ENCODE measurements around the gene GOLGA3.
A peak's percentile ranks its signal among the peaks of the same experiment; 100 is the strongest.
"Not testable (repeated sequence)": the region's sequence is repeated elsewhere in the genome, so short reads cannot be mapped to it uniquely, and the experiment has no call there.

The GOLGA3 gene

GRCh38 chr12:132804426-132804861 lies 24.2 kb downstream of the GOLGA3 start:
- no peak for DNase-seq (ENCODE audit: low spot score)
- TF ChIP-seq, protein P1, sequence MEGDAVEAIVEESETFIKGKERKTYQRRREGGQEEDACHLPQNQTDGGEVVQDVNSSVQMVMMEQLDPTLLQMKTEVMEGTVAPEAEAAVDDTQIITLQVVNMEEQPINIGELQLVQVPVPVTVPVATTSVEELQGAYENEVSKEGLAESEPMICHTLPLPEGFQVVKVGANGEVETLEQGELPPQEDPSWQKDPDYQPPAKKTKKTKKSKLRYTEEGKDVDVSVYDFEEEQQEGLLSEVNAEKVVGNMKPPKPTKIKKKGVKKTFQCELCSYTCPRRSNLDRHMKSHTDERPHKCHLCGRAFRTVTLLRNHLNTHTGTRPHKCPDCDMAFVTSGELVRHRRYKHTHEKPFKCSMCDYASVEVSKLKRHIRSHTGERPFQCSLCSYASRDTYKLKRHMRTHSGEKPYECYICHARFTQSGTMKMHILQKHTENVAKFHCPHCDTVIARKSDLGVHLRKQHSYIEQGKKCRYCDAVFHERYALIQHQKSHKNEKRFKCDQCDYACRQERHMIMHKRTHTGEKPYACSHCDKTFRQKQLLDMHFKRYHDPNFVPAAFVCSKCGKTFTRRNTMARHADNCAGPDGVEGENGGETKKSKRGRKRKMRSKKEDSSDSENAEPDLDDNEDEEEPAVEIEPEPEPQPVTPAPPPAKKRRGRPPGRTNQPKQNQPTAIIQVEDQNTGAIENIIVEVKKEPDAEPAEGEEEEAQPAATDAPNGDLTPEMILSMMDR (IDR thresholded peaks at IDR 0.05; ENCODE audit: extremely low read depth, missing control alignments) = no peak

- TF ChIP-seq, protein P1 (IDR thresholded peaks at IDR 0.05; ENCODE audit: extremely low read depth, missing control alignments) = no peak
- peak; percentile 20 for DNase-seq (ENCODE audit: low spot score)
Observed at GRCh38 chr12:132803888-132804287, 24.8 kb downstream of the GOLGA3 start.

- no peak for DNase-seq (ENCODE audit: low spot score)
- TF ChIP-seq, protein P1 (IDR thresholded peaks at IDR 0.05; ENCODE audit: extremely low read depth, missing control alignments) = no peak
Observed at GRCh38 chr12:132803125-132803524, 25.5 kb downstream of the GOLGA3 start.

DNA sequence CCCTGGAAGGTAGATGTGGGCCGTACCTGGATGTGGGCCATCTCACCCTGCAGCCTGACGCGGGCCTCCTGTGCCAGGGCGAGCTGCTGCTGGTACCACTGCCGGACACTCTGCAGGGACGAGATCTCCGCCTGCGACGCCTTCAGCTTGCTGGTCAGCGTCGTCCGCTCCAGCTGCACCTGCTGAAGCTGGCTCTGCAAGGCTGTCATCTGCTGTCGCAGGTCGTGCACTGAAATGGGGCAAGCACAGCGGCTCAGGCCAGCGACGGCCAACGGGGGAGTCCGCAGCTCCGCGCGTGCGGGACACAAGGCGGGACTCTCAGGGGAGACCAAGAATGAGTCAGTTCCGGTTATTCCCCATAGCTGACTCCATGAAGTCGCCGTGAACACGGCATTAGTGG lies 26.9 kb downstream of the GOLGA3 start:
- DNase-seq (ENCODE audit: low spot score) = no peak
- TF ChIP-seq, protein P1 (IDR thresholded peaks at IDR 0.05; ENCODE audit: extremely low read depth, missing control alignments) = no peak

GRCh38 chr12:132798836-132799235 lies 29.8 kb downstream of the GOLGA3 start:
- no peak for DNase-seq (ENCODE audit: low spot score)

GRCh38 chr12:132797820-132798570 lies 30.7 kb downstream of the GOLGA3 start:
- TF ChIP-seq, protein P1 (IDR thresholded peaks at IDR 0.05; ENCODE audit: extremely low read depth, missing control alignments) = no peak
- no peak for DNase-seq (ENCODE audit: low spot score)

More at GRCh38 chr12:132798836-132799235, 29.8 kb downstream of the GOLGA3 start:
- TF ChIP-seq, protein P1 (IDR thresholded peaks at IDR 0.05; ENCODE audit: extremely low read depth, missing control alignments) = no peak

DNA sequence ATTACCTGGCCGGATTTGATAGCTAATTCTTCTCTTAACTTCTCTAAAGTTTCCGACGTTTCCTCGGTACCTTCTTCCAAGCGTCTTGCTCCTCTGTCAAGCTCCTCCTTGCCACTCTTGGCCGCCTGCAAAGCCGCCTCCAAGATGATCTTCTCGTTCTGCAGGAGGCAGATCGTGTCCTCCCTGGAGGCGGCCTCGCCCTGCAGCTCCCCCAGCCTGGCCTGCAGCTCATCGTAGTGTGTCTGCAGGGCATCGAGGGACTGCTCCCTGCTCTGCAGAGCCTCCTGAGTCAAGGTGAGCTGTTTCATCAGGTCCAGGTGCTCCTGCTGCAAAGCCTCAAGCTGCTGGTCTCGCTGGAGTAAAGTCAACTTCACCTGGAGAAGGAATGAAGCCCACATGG lies 32.8 kb downstream of the GOLGA3 start:
- TF ChIP-seq, protein P1 (IDR thresholded peaks at IDR 0.05; ENCODE audit: extremely low read depth, missing control alignments) = no peak
- no peak for DNase-seq (ENCODE audit: low spot score)

- not testable (repeated sequence) for DNase-seq (ENCODE audit: low spot score)
Observed at GRCh38 chr12:132791940-132792339, 36.7 kb downstream of the GOLGA3 start.
